Esophagus squamous epithelium (tissue), 5 donors: ENCODE data around the gene SRPRB. TPM values are rescaled to one million over a fixed set of nuclear protein-coding genes. Genes with fewer than 3 reads are reported as not detected.

ENCODE experiments used
- DNase-seq: peaks from one replicate; lab custom pipeline; 2025; lab: John Stamatoyannopoulos, UW
- H3K27ac ChIP-seq, 4 donors: fragments of 200-600 bp; sonication (generic); one replicate each; pipeline ENCODE4 v1.5.1; 2016 to 2019; ENCODE audit warnings: mild to moderate bottlenecking in 1 of 4
- H3K27me3 ChIP-seq, 4 donors: fragments of 200-600 bp; sonication (generic); 1 replicate in 3 of 4; 2 replicates in 1 of 4; pipeline versions ENCODE4 v1.5.1 to v1.6.0; 2017 to 2021; ENCODE audit warnings: antibody characterized with exemption in 1 of 4
- H3K36me3 ChIP-seq, 3 donors: fragments of 200-600 bp; sonication (generic); one replicate each; pipeline ENCODE4 v1.5.1; 2016 to 2019
- H3K4me1 ChIP-seq, 3 donors: fragments of 200-600 bp; sonication (generic); one replicate each; pipeline ENCODE4 v1.5.1; 2017 to 2019
- H3K4me3 ChIP-seq, 4 donors: fragments of 200-600 bp; sonication (generic); 1 replicate in 3 of 4; 2 replicates in 1 of 4; pipeline ENCODE4 v1.5.1; 2016 to 2019; ENCODE audit warnings: mild to moderate bottlenecking in 2 of 4, moderate library complexity in 1 of 4
- H3K9me3 ChIP-seq, 3 donors: fragments of 200-600 bp; sonication (generic); one replicate each; pipeline ENCODE4 v1.5.1; 2016 to 2019
- POLR2A ChIP-seq, 4 donors: fragments of 450-650 bp; IDR thresholded peaks; one replicate each; pipeline ENCODE4 v1.6.1; 2017; ENCODE audit warnings: antibody characterized with exemption in 4 of 4, mild to moderate bottlenecking in 4 of 4, moderate library complexity in 3 of 4
- whole genome bisulfite sequencing, 2 donors: methylation state at CpG; one replicate each; pipeline ENCODE4 v1.1.5; 2018; 5-methylcytosine and 5-hydroxymethylcytosine counted together
- intact Hi-C: fragments of 100-400 bp; cut with DNase I; formaldehyde crosslinking; loops from one replicate; pipeline ENCODE4 v1.15.0; 2022
- total RNA-seq, 4 donors: library from RNA; depleted of rRNA; stranded (reverse); fragments of >200 nt; gene quantifications; one replicate each; pipeline ENCODE4 v1.1.0, GENCODE V29; 2016
- TF ChIP-seq, protein P1 (sequence below), 6 experiments: fragments of 450-650 bp in 4 of 6; fragments of 200-600 bp in 2 of 6; sonication (generic) in 2 of 6; IDR thresholded peaks; one replicate each; pipeline ENCODE4 v1.5.1; 2016 to 2019; ENCODE audit warnings: antibody characterized with exemption in 6 of 6, mild to moderate bottlenecking in 4 of 6, moderate library complexity in 4 of 6
- donor health status: DM: yes; HTN: yes; CAD: no.

The SRPRB gene
- total RNA-seq, 4 donors from 2014 or later = 25.1 to 107 (median 44.1) TPM

DNA sequence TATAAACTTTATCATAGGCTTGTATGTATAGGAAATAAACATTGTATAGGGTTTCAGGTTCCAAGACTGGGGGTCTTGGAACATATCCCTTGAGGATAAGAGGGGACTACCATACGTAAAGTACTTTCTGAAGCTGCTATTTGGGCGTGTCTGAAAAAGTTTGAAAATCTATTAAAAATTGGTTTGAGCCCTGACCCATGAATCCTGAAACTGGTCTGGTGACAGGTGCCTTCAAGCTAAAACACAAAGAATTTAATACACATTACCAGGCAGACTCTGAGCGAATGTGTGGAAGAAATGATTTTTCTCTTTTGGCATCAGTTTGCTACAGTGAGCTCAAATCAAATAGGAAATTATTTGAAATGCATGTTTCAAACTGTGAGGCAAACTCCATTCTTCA lies 43.1 kb upstream of the SRPRB start:
- intact Hi-C loops = no loop called here
- Histone ChIP-seq H3K27me3 (no peaks in the 10 kb centered on the region), H3K4me3 (no peak overlapping the region), H3K27ac (no peak overlapping the region), H3K9me3 (no peaks in the 10 kb centered on the region), H3K36me3 (peaks cover 0 to 13% (median 0%) of the 10 kb centered on the region in 3 donors), H3K4me1 (peaks cover 0 to 26% (median 9%) of the 10 kb centered on the region in 3 donors)
- WGBS, 2 donors = 65 to 82% methylated on average over 3 of the region's 3 CpGs
- TF ChIP-seq POLR2A (IDR thresholded peaks at IDR 0.05) = no peak
- TF ChIP-seq, protein P1, sequence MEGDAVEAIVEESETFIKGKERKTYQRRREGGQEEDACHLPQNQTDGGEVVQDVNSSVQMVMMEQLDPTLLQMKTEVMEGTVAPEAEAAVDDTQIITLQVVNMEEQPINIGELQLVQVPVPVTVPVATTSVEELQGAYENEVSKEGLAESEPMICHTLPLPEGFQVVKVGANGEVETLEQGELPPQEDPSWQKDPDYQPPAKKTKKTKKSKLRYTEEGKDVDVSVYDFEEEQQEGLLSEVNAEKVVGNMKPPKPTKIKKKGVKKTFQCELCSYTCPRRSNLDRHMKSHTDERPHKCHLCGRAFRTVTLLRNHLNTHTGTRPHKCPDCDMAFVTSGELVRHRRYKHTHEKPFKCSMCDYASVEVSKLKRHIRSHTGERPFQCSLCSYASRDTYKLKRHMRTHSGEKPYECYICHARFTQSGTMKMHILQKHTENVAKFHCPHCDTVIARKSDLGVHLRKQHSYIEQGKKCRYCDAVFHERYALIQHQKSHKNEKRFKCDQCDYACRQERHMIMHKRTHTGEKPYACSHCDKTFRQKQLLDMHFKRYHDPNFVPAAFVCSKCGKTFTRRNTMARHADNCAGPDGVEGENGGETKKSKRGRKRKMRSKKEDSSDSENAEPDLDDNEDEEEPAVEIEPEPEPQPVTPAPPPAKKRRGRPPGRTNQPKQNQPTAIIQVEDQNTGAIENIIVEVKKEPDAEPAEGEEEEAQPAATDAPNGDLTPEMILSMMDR (IDR thresholded peaks at IDR 0.05) = no peak
- DNase-seq = no peak

DNA sequence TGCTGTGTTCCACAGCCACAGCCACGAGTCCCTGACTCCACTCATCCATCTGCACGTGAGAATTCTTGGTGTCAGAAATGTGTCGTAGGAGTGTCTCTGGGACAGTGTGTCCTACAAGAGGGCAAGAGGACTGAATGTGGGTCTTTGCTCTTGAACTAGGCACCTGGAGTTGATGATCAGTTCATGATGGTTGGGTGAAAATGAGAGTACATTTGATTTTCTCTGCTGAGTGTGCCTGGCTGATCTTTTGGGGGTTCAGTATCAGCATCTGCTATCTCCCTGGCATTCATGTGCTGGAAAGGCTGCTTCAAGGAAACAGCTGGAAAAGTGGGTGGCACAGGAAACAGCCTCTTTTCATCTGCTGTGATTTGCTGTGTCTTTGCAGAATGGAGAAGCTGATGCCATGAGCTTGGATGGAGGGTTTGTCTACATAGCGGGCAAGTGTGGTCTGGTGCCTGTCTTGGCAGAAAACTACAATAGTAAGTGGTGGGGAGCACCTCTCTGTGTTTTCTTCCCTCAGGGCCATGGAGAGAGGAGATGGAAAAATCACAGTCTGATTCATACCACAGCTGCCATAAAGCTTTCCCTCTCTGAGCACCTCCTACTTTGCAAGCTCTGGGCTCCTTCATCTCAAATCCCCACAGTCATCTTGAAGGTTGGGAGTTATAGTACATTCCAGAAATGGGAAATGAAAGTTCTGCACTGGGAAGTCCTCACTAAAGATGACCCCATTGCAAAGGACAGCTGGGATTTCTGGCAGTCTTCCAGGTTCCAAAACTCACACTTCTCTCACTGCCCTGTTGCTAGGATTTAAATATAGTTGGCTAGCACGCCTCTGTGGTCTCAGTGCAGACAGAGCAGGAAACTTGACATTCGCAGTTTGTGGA lies 41.6 kb upstream of the SRPRB start:
- DNase-seq = no peak
- Histone ChIP-seq H3K4me3 (no peak overlapping the region), H3K36me3 (peaks cover 0 to 28% (median 0%) of the 10 kb centered on the region in 3 donors), H3K4me1 (peaks cover 0 to 12% (median 9%) of the 10 kb centered on the region in 3 donors), H3K9me3 (no peaks in the 10 kb centered on the region), H3K27ac (no peak overlapping the region), H3K27me3 (no peaks in the 10 kb centered on the region)
- 38 to 46% methylated on average over 6 of the region's 6 CpGs for WGBS, 2 donors
- no peak for TF ChIP-seq POLR2A (IDR thresholded peaks at IDR 0.05)
- TF ChIP-seq, protein P1 (IDR thresholded peaks at IDR 0.05) = no peak
- intact Hi-C loops = no loop called here

DNA sequence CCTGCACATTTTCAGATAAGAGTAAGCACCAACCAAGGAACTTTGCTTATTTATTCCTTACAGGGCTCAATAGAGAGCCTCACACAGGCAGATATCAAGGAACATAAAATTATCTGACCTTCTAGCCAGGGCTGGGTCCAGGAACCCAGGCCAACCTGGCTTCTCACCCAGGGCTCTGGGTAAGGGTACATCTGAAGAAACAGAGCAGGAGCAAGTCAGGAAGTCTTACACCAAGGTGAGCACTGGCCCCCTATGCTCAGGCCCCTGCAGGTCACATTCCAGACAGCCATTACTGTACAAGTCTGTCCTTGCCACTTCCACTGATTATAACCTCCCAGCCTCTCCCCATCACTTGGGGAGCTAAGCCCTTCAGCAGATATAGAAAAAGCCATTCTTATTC lies 40.4 kb upstream of the SRPRB start:
- Histone ChIP-seq H3K36me3 (peaks cover 0 to 35% (median 0%) of the 10 kb centered on the region in 3 donors), H3K4me1 (peaks cover 0 to 12% (median 9%) of the 10 kb centered on the region in 3 donors), H3K27ac (no peak overlapping the region), H3K4me3 (no peak overlapping the region), H3K9me3 (no peaks in the 10 kb centered on the region), H3K27me3 (no peaks in the 10 kb centered on the region)
- no peak for TF ChIP-seq POLR2A (IDR thresholded peaks at IDR 0.05)
- TF ChIP-seq, protein P1 (IDR thresholded peaks at IDR 0.05) = no peak
- intact Hi-C loops = no loop called here
- DNase-seq = no peak

DNA sequence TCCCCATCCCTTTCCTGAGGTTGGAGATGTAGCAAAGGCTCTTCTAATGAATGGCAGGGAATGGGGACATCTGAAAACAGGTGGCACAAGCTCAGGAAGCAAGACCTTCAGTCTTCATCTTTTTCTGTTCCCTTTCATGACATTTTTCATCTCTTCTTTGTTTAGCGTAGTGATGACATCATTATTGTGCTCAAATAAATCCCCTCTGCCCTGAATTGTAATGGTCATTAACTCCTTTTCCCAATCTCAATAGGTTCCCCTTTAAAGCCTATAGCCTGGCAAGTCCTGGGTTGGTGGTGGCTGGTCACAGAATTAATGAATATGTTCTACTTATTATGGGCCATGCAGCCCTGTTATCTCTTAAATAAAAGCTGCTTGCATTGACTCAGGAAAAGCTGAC lies 38.0 kb upstream of the SRPRB start:
- intact Hi-C loops = no loop called here
- H3K4me1 ChIP-seq = peaks cover 0 to 12% (median 9%) of the 10 kb centered on the region in 3 donors
- no peak overlapping the region for H3K4me3 ChIP-seq
- peaks cover 0 to 45% (median 0%) of the 10 kb centered on the region in 3 donors for H3K36me3 ChIP-seq
- TF ChIP-seq POLR2A (IDR thresholded peaks at IDR 0.05) = no peak
- H3K27me3 ChIP-seq = no peaks in the 10 kb centered on the region
- H3K27ac ChIP-seq = no peak overlapping the region
- no peak for DNase-seq
- H3K9me3 ChIP-seq = no peaks in the 10 kb centered on the region
- WGBS, 2 donors = 100% methylated on average over 1 of the region's 1 CpG

DNA sequence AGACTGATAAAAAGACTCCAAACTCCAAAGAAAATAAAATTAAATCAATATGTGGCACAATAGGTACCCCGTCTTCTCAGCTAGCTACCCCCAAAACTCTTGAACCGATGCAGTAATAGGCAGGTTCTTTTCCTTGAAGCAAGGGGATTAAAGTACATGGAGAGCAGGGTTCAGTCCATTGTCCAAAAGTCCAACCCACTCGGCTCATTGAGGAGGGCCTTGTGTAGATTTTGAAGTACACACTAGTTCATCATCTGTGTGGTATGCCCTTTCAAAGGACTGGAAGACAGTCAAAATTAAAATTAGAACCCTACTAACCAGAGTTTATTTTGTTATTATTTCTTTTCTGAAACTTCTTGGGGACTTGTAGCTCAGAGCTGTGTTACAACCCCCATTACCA lies 36.1 kb upstream of the SRPRB start:
- Histone ChIP-seq H3K9me3 (no peaks in the 10 kb centered on the region), H3K36me3 (peaks cover 0 to 51% (median 0%) of the 10 kb centered on the region in 3 donors), H3K27ac (no peak overlapping the region), H3K4me3 (no peak overlapping the region), H3K27me3 (no peaks in the 10 kb centered on the region), H3K4me1 (peaks cover 0 to 2% (median 1%) of the 10 kb centered on the region in 3 donors)
- no peak for TF ChIP-seq POLR2A (IDR thresholded peaks at IDR 0.05)
- TF ChIP-seq, protein P1 (IDR thresholded peaks at IDR 0.05) = no peak
- no peak for DNase-seq
- 78 to 82% methylated on average over 3 of the region's 3 CpGs for WGBS, 2 donors
- intact Hi-C loops = no loop called here
